ENCODE results near the gene PSMB11.

- TF ChIP-seq CTCF (conservative IDR thresholded peaks at IDR 0.05; ENCODE audit: low read length) (no peak), EZH2phosphoT487 (IDR thresholded peaks at IDR 0.05; ENCODE audit: borderline replicate concordance) (no peak)
Measured at GRCh38 chr14:23071921-23072539, 30.0 kb downstream of the PSMB11 start.
